HG03108 (cell line): Measurements from ENCODE around the gene NKAIN1.

Source experiments
- ATAC-seq: cut with Tn5 transposase; IDR thresholded peaks from one replicate; pipeline ENCODE4 v1.9.1; 2021; ENCODE audit warnings: moderate library complexity; ENCODE audit not compliant: unreplicated experiment

Gene NKAIN1

DNA sequence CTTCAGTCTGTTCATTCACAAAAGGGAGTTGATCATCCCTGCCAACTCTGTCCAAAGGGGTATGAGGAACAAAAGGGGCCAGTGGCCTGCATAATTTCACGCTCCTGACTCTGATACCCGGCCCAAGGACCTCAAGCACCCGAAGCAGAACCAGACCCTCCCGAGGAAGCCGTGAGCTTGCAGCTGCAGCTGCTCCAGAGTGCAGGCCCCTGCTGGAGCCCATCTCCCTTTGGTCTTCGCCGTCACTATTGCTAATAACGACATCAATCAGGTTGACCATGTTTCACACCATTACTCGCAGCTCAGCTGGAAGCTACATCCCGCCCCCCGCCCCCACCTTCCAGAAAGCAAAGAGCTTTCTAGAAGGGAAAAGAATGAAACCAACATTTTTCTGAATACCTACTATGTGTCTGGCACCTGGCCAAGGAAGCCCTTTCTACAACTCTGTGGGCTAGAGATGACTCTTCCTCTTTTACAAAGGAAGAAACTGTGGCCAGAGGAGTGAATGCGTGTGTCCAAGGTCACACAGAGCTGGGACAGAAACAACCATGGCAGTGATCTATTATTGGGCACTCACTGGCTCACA, 5.5 kb downstream of the NKAIN1 start:
- ATAC-seq, result no peak

DNA sequence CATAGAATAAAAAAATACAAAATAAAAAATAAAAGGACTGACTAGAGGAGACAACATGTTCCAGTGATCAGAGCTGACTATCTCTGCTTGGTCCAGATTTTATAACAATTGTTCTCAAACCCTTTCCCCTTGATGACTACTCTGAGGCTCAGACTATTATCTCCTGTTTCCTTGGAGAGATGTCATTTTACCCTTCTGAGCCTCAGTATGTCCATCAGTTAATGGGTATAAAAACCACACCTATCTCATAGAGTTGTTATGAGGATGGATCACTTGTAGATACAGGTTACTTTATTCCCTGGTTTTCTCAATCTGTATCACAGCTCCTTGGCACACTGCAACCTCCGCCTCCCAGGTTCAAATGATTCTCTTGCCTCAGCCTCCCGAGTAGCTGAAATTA, 7.0 kb downstream of the NKAIN1 start:
- no peak for ATAC-seq

DNA sequence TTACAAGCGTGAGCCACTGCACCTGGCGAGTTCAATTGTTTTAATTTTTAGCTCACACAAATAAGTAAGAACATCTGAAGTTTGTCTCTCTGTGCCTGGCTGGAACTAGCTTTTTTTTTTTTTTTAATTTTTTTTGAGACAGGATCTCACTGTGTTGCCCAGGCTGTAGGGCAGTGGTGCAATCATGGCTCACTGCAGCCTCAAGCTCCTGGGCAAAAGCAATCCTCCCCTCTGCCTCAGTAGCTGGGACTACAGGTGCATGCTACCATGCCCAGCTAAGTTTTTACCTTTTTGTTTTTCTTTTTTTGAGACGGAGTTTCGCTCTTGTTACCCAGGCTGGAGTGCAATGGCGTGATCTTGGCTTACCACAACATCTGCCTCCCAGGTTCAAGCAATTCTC, 7.9 kb downstream of the NKAIN1 start:
- ATAC-seq, result no peak

DNA sequence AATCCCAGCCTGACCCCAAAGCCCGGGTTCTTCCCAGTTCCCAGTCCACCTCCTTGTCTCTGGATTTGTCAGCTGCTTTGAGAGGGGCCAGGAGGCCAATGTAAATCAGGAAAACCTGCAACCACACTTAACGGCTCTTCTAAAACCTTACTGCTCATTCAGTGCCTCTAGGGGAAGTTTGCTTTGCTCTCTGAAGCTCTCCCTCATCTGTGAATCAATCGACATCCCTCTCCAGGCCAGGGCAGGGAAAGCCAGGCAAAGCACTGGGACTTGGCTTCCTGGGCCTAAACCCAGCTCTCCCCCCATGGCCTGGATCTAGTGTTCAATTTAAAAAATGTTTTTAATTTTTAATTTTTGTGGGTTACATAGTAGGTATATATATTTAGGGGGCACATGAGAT, 9.3 kb downstream of the NKAIN1 start:
- ATAC-seq, result no peak

DNA sequence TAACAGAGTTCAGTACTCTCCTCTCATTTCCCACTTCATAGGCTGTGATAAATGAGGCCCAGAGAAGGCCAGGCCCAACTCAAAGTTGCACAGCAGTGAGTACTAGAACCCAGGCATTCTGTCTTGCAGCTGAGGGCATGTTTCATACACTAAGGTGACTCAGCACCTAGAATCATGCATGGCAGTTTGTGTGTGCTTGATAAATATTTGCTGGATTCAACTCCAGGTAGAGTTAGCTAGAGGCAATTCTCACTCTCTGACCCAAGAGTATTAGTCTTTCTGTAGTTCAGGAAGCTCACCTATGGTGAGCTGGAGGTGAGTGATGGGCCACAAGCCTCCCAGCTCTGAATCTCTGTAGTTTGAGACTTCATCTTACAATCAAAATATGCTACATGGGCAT, 10.7 kb downstream of the NKAIN1 start:
- ATAC-seq, result no peak

DNA sequence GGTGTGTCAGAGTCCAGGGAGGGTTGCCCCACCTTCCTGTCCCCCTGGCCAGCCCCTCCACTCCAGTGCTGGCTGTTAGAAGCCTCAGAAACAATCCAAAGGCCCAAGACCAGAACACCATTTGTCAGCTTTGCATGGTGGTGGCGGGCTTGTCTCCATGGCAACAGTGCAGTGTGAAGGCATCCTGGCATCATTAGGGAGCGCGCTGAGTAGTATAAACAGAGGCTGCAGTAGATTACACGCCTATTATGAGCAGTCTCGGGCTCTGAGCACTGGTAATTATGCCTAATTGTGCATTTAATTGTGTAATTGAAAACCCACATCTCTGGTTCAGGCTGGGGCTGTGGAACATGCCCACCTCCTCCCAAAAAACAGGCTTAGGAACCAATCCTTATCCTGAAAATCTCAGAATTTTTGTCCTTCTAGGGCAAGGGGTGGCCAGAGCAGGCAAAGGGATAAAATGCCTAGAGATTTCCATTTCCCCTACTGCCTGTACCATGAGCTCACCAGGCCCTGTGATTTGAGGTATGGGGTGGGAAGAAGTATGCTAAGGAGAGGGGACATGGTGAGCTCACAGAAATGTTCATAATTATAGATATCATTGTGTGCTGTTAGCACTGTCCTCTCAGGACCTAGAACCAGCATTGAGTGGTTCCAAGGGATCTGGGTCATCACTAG, 11.7 kb downstream of the NKAIN1 start:
- ATAC-seq, result no peak

DNA sequence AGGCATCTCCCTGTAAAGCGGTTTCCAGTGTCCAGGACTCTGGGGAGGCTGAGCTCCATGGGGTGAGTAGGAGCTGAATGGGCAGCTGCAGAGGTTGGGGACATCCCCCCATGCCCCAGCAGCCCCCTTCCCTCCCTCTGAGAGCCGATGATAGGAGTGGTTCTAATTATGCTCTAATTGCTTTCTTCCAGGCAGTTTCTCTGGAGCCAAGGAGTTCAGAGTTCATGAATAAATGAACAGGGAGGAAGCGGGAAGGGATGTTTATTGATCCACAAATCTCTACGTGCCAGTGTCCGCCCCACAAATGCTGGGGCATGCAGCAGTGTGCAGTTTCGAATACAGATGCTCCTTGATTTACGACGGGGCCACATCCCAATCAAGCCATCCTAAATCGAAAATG, 15.6 kb downstream of the NKAIN1 start:
- no peak for ATAC-seq

DNA sequence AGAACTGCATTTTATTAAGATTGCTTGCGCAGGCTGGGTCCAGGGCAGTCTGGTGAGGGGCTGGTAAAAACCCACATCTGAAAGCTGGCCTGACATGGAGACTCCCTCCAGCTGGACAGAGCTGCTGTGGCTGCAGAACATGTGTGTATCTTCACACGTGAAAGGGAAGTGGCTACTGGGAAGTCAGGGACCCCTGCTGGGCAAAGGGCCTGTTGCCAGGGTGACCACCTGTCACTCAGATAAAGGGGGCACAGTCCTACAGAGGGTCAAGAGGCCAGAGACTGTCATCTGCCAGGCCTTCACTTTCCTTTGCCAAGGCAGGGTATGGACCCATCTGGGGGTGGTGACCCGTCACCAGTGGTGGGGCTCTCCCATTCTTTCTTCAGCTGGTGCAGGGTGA, 17.5 kb downstream of the NKAIN1 start:
- ATAC-seq, result no peak

DNA sequence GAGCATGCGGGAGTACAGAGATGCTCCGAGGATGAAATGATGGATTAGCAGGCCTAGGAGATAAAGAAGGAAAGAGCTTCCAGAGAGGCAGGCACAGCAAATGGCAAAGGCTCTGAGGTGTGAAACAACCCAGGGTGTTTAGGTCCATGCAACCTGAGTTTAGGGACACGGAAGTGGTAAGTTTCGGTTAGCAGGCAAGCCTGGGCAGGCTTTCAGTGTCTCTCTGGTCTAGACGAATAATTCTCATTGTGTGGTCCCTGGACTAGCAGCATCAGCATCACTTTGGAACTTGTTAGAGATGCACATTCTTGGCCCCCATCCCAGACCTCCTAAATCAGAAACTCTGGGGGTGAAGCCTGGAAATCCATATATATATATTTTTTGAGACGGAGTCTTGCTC, 18.6 kb downstream of the NKAIN1 start:
- no peak for ATAC-seq

DNA sequence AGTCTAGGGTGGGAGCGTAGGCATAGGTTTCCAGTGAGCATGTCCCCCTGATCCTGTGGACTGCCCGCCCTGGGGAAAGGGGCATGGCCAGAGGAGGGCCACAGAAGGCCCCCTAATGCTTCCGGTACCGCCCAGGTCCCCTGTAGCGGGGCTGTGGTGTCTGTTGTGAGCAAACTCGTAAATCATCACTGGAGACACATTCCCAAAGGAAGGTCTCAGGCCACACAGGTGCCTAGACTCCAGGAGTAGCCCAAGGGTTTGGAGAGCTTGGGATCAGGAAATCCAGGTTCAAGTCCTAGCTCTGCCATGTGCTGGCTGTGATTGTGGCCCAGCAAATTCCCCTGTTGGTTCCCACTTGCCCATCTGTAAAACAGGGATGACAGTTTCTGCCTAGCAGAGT, 20.2 kb downstream of the NKAIN1 start:
- ATAC-seq, result no peak

DNA sequence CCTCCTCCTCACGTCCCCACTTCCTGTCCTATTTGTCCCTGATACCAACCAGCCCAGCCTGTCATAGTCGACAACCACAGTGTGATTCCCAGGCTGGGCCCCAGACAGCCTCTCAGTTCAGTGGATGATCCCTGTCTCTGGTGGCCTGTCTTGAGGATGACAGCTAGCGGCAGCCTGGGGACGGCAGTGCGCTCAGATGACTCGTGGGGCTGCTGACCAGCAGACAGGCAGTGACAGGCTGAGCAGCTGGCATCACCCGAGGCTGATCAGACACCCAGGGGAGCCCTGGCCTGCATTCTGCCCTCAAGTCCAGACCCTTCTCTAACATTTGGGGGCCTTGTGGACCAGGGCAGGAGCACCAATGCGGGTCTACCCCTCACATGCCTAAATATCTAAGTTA, 21.0 kb downstream of the NKAIN1 start:
- no peak for ATAC-seq

DNA sequence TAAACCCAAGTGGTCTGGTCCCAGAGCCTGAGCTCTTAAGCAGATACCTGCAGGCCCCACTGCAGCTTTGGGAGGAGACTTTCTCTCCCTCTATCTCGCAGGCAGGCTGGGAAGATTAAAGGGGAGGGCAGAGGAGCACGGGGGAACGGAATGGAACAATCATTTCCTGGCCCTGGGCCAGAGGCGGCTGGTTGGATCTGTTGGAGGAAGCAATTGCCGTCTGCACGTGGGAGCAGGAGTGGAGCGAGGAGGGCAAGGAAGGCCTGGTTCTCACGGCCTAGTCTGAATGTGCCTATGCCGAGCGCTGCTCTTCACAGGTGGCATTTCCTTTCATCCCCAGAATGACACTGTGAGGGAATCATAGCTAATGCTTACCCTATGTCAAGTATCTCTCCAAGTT, 23.7 kb downstream of the NKAIN1 start:
- ATAC-seq, result no peak

DNA sequence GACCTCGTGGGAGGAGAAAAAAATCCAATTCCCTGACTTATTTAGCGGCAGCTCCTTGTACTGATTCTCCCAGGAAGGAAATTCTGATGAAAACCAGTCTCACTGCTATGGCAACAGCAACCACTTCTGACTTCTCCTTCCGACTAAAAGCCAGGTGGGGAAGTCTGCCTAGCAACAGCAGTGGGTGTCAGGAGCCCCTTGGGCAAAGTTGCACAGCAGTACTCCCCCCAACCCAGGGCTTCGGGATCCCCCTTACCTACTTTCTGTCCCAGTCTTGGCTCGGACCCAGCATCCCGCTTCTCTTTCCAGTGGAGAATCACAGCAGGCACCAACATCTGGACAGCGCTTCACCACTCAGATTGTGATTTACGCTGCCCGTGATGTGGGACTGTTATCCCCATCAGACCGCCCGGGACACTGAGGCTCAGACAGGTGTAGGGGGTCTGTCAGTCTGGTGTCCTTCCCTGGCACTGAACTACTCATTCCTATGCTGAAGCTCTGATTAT, 24.6 kb downstream of the NKAIN1 start:
- no peak for ATAC-seq

DNA sequence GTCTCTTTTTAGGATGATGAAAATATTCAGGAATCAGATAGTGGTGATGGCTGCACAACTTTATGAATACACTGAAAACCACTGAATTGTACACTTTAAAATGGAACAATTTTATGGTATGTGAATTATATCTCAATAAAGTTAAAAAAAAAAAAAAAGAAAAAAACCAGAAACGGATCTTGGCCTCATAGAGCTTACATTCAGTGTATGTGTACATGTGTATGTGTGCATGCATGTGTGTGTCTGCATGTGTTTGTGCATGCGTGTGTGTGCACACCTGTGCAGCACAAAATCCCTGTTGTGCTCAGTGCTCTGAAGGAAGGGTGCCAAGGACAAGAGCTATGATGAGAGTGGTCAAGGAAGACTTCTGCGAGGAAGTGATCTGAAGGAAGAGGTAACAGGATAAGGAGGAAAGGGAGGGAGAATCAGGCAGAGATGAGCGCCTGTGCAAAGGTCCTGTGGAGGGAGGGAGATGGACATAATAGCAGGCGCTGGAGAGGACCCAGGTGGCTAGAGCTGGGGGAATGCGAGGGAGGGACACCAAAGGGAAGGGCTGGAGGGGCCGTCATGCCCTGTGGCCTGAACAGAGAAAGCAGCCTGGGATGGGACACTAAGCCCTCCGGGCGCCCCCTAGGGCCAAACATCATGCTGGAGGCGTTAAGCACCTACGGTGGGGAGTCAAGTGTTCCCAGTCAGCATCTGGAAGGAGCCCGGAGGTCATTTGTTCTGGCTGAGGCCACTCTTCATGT, 25.2 kb downstream of the NKAIN1 start:
- ATAC-seq, result no peak

DNA sequence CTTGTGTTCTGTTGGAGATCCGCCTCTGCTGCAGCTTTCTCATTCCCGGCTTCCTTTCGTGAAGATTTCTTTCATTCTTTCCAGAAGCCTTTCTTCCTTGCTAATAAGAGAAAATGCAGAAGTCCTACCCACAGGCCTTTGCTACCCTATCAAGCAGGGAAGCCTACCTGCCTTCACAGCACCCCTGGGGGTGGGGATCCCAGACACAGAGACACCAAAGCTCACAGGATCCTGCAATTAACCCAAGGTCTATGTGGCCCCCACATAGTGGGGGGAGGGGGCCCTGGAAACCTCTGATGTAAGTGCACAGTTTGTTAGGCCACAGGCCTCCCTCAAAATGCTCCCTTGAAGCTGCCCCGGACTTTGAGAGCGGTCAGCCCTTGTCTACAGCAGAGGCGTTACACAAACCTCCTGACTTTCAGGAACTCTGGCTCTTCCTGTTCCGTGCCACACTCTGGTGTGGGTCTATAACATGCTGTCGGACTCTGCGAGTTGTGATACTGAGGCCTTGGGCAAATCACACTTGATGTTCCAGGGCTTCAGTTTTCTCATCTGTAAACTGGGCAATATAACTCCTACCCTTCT, 31.2 kb downstream of the NKAIN1 start:
- ATAC-seq, result no peak

DNA sequence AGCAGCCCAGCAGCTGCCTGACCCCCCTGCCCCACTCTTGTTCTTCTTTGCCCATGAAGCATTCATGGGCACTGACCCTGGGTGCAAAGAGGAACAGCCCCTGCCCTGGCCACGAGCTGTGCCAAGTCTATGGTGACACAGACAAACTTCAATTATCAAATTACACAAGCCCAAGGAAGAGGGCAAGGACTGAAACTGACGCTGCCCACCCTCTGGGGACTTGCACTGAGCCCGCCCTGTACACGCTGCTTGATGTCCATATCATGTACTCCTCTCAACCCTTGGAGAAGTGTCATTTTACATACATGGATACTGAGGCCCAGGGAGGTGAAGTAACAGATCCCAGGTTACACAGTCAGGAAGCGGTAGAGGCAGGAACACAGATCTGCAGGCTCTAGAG, 32.1 kb downstream of the NKAIN1 start:
- ATAC-seq, result no peak

DNA sequence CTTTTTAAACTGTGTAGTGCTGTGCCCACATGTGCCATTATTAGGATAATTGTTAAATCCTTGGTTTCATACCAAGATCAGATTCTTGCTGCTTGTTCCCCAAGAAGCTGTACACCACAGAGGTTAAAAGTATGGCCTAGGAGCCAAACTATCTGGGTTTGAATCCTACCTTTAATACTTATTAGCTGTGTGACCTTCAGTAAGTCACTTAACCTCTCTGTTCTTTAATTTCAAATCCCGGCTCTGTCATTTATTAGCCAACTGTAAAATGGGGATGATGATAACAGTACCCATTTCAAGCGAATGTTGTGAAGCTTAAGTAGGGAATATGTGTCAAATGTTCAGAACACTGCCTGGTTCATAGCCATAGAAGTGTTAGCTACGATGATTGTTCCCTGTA, 32.6 kb downstream of the NKAIN1 start:
- ATAC-seq, result no peak

DNA sequence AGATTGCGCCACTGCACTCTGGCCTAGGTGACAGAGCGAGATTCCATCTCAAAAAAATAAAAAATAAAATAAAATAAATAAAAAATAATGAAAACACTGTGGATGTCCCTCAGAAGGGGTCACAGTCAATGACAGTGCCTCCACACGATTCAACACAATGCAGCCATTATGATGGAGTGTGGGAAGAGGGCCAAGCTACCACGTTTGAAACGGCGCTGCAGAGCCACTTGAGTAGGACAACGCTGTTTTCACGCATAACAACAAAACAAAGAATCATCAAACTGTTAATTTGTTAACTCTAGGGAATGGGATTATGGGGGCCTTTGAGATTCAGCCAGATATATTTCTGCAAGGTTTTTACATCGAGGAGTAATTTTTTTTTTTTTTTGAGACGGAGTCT, 36.5 kb downstream of the NKAIN1 start:
- ATAC-seq, result no peak

DNA sequence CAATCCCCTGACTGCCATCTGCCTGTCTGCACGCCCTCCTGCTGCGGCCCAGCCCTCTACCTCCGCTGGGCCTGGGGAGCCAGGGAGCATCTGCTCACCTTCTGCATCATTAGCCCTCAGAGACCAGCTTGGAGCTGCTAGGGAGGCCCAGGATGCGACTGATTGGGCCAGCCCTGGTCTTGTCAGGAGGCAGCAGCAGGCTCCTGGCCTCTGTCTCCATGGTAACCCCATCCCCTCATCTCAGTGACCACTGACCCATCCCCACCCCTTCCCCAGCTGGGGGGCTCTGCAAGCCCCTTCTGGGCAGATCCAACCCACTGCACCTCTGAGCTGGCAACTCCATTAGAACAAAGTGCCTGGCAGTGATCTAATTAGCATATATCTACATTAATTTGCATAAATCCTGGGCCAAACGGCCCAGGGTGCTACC, 37.7 kb downstream of the NKAIN1 start:
- no peak for ATAC-seq

DNA sequence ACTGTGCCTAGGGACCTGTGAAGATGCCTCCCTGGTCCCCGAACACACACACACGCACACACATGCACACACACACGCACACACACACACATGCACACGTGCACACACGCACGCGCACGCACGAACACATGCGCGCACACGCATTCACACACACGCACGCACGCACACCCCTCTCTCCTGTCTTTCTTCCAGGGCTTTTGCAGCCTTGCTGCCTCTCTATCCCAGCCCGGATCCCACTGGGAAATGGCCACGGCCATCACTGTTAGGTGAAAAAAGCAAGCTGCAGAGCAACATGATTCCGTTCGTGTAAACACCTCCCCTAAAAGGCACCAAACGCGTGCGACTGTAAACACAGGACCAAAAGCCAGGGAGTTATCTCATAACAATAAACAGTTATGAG, 39.7 kb downstream of the NKAIN1 start:
- no peak for ATAC-seq

DNA sequence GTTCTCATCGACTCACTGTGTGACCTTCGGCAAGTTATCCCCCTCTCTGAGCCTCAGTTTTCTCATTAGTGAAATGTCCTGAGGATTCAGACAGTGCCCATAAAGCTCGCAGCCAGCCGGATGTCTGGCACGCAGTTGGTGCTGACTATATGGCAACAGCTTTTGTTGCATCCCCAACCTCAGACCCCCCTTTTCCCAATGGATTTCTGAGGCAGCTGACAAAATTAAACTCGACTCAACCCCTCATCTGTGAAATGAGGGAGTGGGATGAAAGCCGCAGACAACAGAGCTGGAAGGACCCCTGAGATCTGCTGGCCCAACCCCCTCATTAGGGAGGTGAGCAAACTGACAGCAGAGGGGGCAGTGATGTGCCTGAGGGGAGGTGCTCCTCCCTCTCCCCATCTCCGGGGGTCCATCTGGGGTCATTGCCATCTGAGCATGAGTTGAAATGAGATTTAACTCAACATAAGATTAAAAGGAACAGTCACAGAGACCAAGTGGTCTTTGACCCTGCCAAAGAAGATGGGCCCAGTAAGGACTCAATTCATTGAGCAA, 40.4 kb downstream of the NKAIN1 start:
- no peak for ATAC-seq

DNA sequence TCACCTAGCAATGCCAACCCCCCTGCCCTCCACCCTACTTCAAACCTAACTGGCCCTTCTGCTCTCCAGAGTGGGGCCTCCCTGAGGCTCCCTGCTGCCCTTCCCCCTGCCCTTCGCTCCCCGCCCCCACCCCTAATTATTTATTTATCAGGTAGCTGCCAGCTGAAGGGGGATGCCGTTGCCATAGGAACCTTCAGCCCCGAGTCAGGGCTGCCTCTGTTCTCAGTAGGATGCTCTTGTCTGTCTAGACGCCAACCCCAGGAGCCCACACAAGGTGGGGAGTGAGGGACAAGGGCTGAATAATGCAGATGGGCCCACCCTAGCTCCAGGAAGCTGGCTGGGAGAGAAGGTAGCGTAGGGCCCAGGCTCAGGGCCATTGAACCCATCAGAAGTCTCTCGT, 41.1 kb downstream of the NKAIN1 start:
- ATAC-seq, result no peak
